K562 (cell line): ENCODE results near the gene TCAP. TPM values are rescaled to one million over a fixed set of nuclear protein-coding genes. Genes with fewer than 3 reads are reported as not detected.

Experiments used
- ARID1B ChIP-seq: fragments of 450-650 bp; IDR thresholded peaks from 2 replicates; pipeline ENCODE4 v1.6.1; 2016; ENCODE audit warnings: antibody characterized with exemption, mild to moderate bottlenecking, inconsistent platforms
- ARNT ChIP-seq, 2 experiments: fragments of 450-650 bp; IDR thresholded peaks; 2 replicates each; pipeline ENCODE4 v1.6.1; 2016; ENCODE audit warnings: mild to moderate bottlenecking in 1 of 2
- CAMTA2 ChIP-seq: fragments of 250-450 bp; sonication (Bioruptor Pico); conservative IDR thresholded peaks from 2 replicates; pipeline ENCODE4 v1.5.1; 2022
- CBX3 ChIP-seq, 2 experiments: IDR thresholded peaks; 1 replicate in 1 of 2; 2 replicates in 1 of 2; pipeline ENCODE4 v1.6.1; 2012; ENCODE audit warnings: inconsistent platforms in 2 of 2, low read length in 2 of 2, borderline replicate concordance in 1 of 2, control low read depth in 1 of 2
- HOXB6 ChIP-seq: fragments of 250-450 bp; sonication (Bioruptor Pico); IDR thresholded peaks from 2 replicates; pipeline ENCODE4 v1.5.1; 2022; ENCODE audit warnings: mild to moderate bottlenecking, borderline replicate concordance
- IRF2 ChIP-seq: sonication (generic); formaldehyde crosslinking; IDR thresholded peaks from 2 replicates; pipeline ENCODE4 v1.8.1; 2022; ENCODE audit warnings: mild to moderate bottlenecking, missing genetic modification reagents
- L3MBTL2 ChIP-seq: fragments of 450-650 bp; IDR thresholded peaks from 2 replicates; pipeline ENCODE4 v1.6.1; 2016; ENCODE audit warnings: mild to moderate bottlenecking, moderate library complexity
- MTF1 ChIP-seq: fragments of 250-450 bp; sonication (Bioruptor Pico); IDR thresholded peaks from 2 replicates; pipeline ENCODE4 v1.9.0; 2021; ENCODE audit warnings: moderate library complexity, mild to moderate bottlenecking, inconsistent platforms, borderline replicate concordance
- MYC ChIP-seq, 2 experiments: fragments of 250-450 bp in 1 of 2; sonication (Bioruptor Pico) in 1 of 2; IDR thresholded peaks; 2 replicates each; pipeline versions ENCODE4 v1.5.1 to v1.6.1; 2012 to 2021; ENCODE audit warnings: low read depth in 2 of 2, borderline replicate concordance in 1 of 2, improper control_type of control experiment in 1 of 2, low read length in 1 of 2, mild to moderate bottlenecking in 1 of 2, moderate library complexity in 1 of 2
- OTX1 ChIP-seq: fragments of 450-650 bp; formaldehyde crosslinking; IDR thresholded peaks from 2 replicates; pipeline ENCODE4 v1.4.0; 2022; ENCODE audit warnings: mild to moderate bottlenecking
- PTRF ChIP-seq: fragments of 450-650 bp; IDR thresholded peaks from 2 replicates; pipeline ENCODE4 v1.6.1; 2016; ENCODE audit warnings: mild to moderate bottlenecking, missing genetic modification characterization, missing compliant biosample characterization
- SIRT6 ChIP-seq: IDR thresholded peaks from one replicate; pipeline ENCODE4 v1.6.1; 2012; ENCODE audit warnings: low read depth, mild to moderate bottlenecking, control low read depth, inconsistent platforms, low read length, moderate library complexity
- TCF7 ChIP-seq: sonication (generic); IDR thresholded peaks from 2 replicates; pipeline ENCODE4 v1.6.1; 2016; ENCODE audit warnings: antibody characterized with exemption, borderline replicate concordance
- TFAM ChIP-seq: fragments of 250-450 bp; sonication (Bioruptor Pico); conservative IDR thresholded peaks from 2 replicates; pipeline ENCODE4 v1.5.0; 2021; ENCODE audit warnings: mild to moderate bottlenecking, moderate library complexity
- TOE1 ChIP-seq, 2 experiments: fragments of 450-650 bp in 1 of 2; sonication (generic) in 1 of 2; formaldehyde crosslinking in 1 of 2; IDR thresholded peaks; 2 replicates each; pipeline versions ENCODE4 v1.7.1 to v1.8.0; 2016 to 2022; ENCODE audit warnings: borderline replicate concordance in 2 of 2, mild to moderate bottlenecking in 2 of 2, antibody characterized with exemption in 1 of 2, inconsistent platforms in 1 of 2, low read depth in 1 of 2, missing genetic modification reagents in 1 of 2, moderate library complexity in 1 of 2
- ZC3H4 ChIP-seq: sonication (generic); formaldehyde crosslinking; IDR thresholded peaks from 2 replicates; pipeline ENCODE4 v1.9.0; 2021; ENCODE audit warnings: missing genetic modification reagents, borderline replicate concordance
- ZFPM2 ChIP-seq: fragments of 250-450 bp; sonication (Bioruptor Pico); IDR thresholded peaks from 2 replicates; pipeline ENCODE4 v1.5.1; 2022; ENCODE audit warnings: mild to moderate bottlenecking
- ZNF77 ChIP-seq: fragments of 250-450 bp; sonication (Bioruptor Pico); IDR thresholded peaks from 2 replicates; pipeline ENCODE4 v1.5.0; 2020
- ZNF79 ChIP-seq: fragments of 250-450 bp; sonication (Bioruptor Pico); IDR thresholded peaks from 2 replicates; pipeline ENCODE4 v1.4.0; 2020; ENCODE audit warnings: low read depth, mild to moderate bottlenecking, moderate library complexity
- polyA plus RNA-seq, 8 experiments: library from polyadenylated mRNA; depleted of rRNA in 4 of 8; stranded (reverse) in 5 of 8; unstranded in 3 of 8; fragments of >200 nt; fragmentation: Nextera tagmentation in 2 of 8; fragmentation: Illumina TruSeq in 1 of 8; extraction: Ambion mirVana in 2 of 8; extraction: Trizol in 1 of 8; gene quantifications; 2 replicates each; pipeline versions ENCODE4 v1.2.1 to v1.2.3, GENCODE V29; 2011 to 2014; ENCODE audit warnings: inconsistent platforms in 1 of 8, missing spikeins in 1 of 8
- total RNA-seq, 7 experiments: library from RNA; depleted of rRNA in 6 of 7; stranded (reverse); fragments of >200 nt in 6 of 7; fragmentation: Illumina TruSeq in 2 of 7; extraction: Trizol in 2 of 7; gene quantifications; 2 replicates each; pipeline versions ENCODE4 v1.2.1 to v1.2.3, GENCODE V29; 2011 to 2021; ENCODE audit warnings: low replicate concordance in 1 of 7
- TF ChIP-seq, protein P1 (sequence below): fragments of 450-650 bp; IDR thresholded peaks from 2 replicates; pipeline ENCODE4 v1.6.1; 2014; ENCODE audit warnings: low read depth, mild to moderate bottlenecking, moderate library complexity, borderline replicate concordance
- TF ChIP-seq, protein P2 (sequence below): fragments of 250-450 bp; sonication (Bioruptor Pico); IDR thresholded peaks from 2 replicates; pipeline ENCODE4 v1.8.0; 2022; ENCODE audit warnings: inconsistent platforms
- TF ChIP-seq, protein P3 (sequence below): sonication (generic); formaldehyde crosslinking; IDR thresholded peaks from 2 replicates; pipeline ENCODE4 v1.8.0; 2023; ENCODE audit warnings: mild to moderate bottlenecking, missing genetic modification reagents
- TF ChIP-seq, protein P4 (sequence below): sonication (generic); formaldehyde crosslinking; IDR thresholded peaks from 2 replicates; pipeline ENCODE4 v1.8.0; 2022; ENCODE audit warnings: mild to moderate bottlenecking, missing genetic modification reagents

Gene TCAP
- total and polyA plus RNA-seq, 9 of the 15 experiments (the other 6 are each of a cell fraction or from before 2014, with no cell fraction given): 0.33 to 1.4 (median 0.82) TPM; not detected in 2

DNA sequence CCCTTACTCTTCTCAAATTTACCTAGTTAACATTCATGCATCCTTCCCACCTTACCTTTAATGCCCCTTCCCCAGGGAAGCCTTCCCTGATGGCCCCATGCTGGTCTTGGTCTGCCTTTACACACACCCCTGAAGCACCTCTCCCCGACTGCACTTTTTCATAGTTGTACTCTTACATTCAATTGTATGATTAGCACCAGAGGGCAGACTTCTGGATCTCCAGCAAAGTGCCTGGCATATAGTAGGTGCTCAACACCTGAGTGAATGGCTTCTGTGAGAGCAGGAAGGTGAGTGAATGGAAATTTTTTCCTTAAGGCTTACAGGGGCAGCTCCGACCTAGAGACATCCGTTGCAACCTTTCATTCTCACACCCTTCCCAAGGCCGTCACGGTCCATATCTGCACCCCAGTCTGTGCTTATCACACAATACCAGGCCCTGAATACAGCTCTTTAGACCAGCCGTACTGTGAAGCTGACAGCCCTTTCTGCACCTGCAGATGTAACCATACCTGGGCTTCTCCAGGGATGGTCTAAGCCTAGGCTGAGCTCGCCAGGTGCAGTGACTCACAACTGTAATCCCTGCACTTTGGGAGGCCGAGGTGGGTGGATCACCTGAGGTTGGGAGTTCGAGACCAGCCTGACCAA, 18.3 kb downstream of the TCAP start (continued):
- no peak for TF ChIP-seq MTF1 (CRISPR knock-in tag)
- TF ChIP-seq, protein P1, sequence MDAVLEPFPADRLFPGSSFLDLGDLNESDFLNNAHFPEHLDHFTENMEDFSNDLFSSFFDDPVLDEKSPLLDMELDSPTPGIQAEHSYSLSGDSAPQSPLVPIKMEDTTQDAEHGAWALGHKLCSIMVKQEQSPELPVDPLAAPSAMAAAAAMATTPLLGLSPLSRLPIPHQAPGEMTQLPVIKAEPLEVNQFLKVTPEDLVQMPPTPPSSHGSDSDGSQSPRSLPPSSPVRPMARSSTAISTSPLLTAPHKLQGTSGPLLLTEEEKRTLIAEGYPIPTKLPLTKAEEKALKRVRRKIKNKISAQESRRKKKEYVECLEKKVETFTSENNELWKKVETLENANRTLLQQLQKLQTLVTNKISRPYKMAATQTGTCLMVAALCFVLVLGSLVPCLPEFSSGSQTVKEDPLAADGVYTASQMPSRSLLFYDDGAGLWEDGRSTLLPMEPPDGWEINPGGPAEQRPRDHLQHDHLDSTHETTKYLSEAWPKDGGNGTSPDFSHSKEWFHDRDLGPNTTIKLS: no peak
- TF ChIP-seq CBX3 (IDR thresholded peaks at IDR 0.05; ENCODE audit: borderline replicate concordance in 1 of 2, low read length in 2 of 2): no peak; a peak in 1 of 3 replicates
- no peak for TF ChIP-seq SIRT6
- TF ChIP-seq ZNF77 (CRISPR knock-in tag): no peak
- no peak for TF ChIP-seq PTRF (tag)
- no peak for TF ChIP-seq TFAM (CRISPR knock-in tag)
- TF ChIP-seq OTX1 (CRISPR knock-in tag): no peak
- peak; percentile 91 for TF ChIP-seq ARID1B
- TF ChIP-seq ZC3H4 (CRISPR knock-in tag): no peak
- no peak for TF ChIP-seq ZFPM2 (CRISPR knock-in tag)
- TF ChIP-seq ARNT (IDR thresholded peaks at IDR 0.05): no peak
- TF ChIP-seq TOE1 (IDR thresholded peaks at IDR 0.05; ENCODE audit: borderline replicate concordance): no peak
- TF ChIP-seq TOE1 (CRISPR knock-in tag; IDR thresholded peaks at IDR 0.05; ENCODE audit: borderline replicate concordance, low read depth): no peak
- no peak for TF ChIP-seq HOXB6 (CRISPR knock-in tag)
- TF ChIP-seq, protein P2, sequence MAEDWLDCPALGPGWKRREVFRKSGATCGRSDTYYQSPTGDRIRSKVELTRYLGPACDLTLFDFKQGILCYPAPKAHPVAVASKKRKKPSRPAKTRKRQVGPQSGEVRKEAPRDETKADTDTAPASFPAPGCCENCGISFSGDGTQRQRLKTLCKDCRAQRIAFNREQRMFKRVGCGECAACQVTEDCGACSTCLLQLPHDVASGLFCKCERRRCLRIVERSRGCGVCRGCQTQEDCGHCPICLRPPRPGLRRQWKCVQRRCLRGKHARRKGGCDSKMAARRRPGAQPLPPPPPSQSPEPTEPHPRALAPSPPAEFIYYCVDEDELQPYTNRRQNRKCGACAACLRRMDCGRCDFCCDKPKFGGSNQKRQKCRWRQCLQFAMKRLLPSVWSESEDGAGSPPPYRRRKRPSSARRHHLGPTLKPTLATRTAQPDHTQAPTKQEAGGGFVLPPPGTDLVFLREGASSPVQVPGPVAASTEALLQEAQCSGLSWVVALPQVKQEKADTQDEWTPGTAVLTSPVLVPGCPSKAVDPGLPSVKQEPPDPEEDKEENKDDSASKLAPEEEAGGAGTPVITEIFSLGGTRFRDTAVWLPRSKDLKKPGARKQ (CRISPR knock-in tag): no peak
- TF ChIP-seq CAMTA2: no peak
- TF ChIP-seq L3MBTL2: no peak
- TF ChIP-seq, protein P3, sequence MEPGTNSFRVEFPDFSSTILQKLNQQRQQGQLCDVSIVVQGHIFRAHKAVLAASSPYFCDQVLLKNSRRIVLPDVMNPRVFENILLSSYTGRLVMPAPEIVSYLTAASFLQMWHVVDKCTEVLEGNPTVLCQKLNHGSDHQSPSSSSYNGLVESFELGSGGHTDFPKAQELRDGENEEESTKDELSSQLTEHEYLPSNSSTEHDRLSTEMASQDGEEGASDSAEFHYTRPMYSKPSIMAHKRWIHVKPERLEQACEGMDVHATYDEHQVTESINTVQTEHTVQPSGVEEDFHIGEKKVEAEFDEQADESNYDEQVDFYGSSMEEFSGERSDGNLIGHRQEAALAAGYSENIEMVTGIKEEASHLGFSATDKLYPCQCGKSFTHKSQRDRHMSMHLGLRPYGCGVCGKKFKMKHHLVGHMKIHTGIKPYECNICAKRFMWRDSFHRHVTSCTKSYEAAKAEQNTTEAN (CRISPR knock-in tag): no peak
- TF ChIP-seq MYC (IDR thresholded peaks at IDR 0.05; ENCODE audit: low read depth, low read length): no peak
- no peak for TF ChIP-seq MYC (CRISPR knock-in tag; IDR thresholded peaks at IDR 0.05; ENCODE audit: borderline replicate concordance, low read depth)
- TF ChIP-seq, protein P4, sequence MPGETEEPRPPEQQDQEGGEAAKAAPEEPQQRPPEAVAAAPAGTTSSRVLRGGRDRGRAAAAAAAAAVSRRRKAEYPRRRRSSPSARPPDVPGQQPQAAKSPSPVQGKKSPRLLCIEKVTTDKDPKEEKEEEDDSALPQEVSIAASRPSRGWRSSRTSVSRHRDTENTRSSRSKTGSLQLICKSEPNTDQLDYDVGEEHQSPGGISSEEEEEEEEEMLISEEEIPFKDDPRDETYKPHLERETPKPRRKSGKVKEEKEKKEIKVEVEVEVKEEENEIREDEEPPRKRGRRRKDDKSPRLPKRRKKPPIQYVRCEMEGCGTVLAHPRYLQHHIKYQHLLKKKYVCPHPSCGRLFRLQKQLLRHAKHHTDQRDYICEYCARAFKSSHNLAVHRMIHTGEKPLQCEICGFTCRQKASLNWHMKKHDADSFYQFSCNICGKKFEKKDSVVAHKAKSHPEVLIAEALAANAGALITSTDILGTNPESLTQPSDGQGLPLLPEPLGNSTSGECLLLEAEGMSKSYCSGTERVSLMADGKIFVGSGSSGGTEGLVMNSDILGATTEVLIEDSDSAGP: no peak
- TF ChIP-seq ZNF79 (CRISPR knock-in tag): no peak
- TF ChIP-seq TCF7: no peak
- TF ChIP-seq IRF2 (CRISPR knock-in tag): no peak
